HFF-Myc (cell line): ENCODE results near the gene MBTPS1.

ENCODE experiments used
- DNase-seq: peaks from one replicate; pipeline ENCODE4 v3.0.0-alpha.2; 2011; ENCODE audit warnings: low read depth; ENCODE audit errors: extremely low read depth
- H3K4me3 ChIP-seq: replicated peaks from 2 replicates; pipeline ENCODE4 v1.5.1; 2011; ENCODE audit warnings: low read depth, mild to moderate bottlenecking, control low read depth, low read length
- CTCF ChIP-seq: IDR thresholded peaks from 2 replicates; pipeline ENCODE4 v1.5.1; 2012; ENCODE audit warnings: mild to moderate bottlenecking, low read depth, low read length, control low read depth; ENCODE audit errors: missing control alignments

The MBTPS1 gene

GRCh38 chr16:84031556-84031955 lies 85.2 kb downstream of the MBTPS1 start:
- no peak for TF ChIP-seq CTCF
- no peak overlapping the region for H3K4me3 ChIP-seq
- no peak for DNase-seq

GRCh38 chr16:84029297-84030047 lies 87.3 kb downstream of the MBTPS1 start:
- no peak for DNase-seq
- no peak overlapping the region for H3K4me3 ChIP-seq
- no peak for TF ChIP-seq CTCF

- no peak overlapping the region for H3K4me3 ChIP-seq
- TF ChIP-seq CTCF, result no peak
- DNase-seq, result no peak
Measured at GRCh38 chr16:84027625-84028024, 89.1 kb downstream of the MBTPS1 start.

GRCh38 chr16:84026606-84027005 lies 90.1 kb downstream of the MBTPS1 start:
- no peak overlapping the region for H3K4me3 ChIP-seq
- no peak for DNase-seq
- no peak for TF ChIP-seq CTCF

- DNase-seq, result no peak
- TF ChIP-seq CTCF, result no peak
- no peak overlapping the region for H3K4me3 ChIP-seq
Measured at GRCh38 chr16:84024854-84025253, 91.9 kb downstream of the MBTPS1 start.

GRCh38 chr16:84022644-84023043 lies 94.1 kb downstream of the MBTPS1 start:
- DNase-seq, result no peak
- no peak for TF ChIP-seq CTCF
- no peak overlapping the region for H3K4me3 ChIP-seq

GRCh38 chr16:84021488-84021887 lies 95.3 kb downstream of the MBTPS1 start:
- TF ChIP-seq CTCF, result no peak
- H3K4me3 ChIP-seq, result no peak overlapping the region
- no peak for DNase-seq
